Effector memory CD8-positive, alpha-beta T cell (primary cell): ENCODE measurements around the gene FBXO9.

Experiments used
- ATAC-seq: fragments of 150-1000 bp; cut with Tn5 transposase; replicated peaks from 2 replicates; pipeline ENCODE4 v1.10.0; 2021; ENCODE audit warnings: mild to moderate bottlenecking, moderate library complexity
- DNase-seq, 3 experiments: peaks; one replicate each; pipeline ENCODE4 v3.0.0; 2021
- H3K27ac Mint-ChIP-seq, 2 donors: one replicate each; pipeline ENCODE4 v1.8.0; 2022; ENCODE audit warnings: mild to moderate bottlenecking in 2 of 2, mixed read lengths in 2 of 2, moderate library complexity in 2 of 2
- H3K27me3 Mint-ChIP-seq, 2 donors: one replicate each; pipeline ENCODE4 v1.8.0; 2022; ENCODE audit warnings: mixed read lengths in 2 of 2
- H3K36me3 Mint-ChIP-seq: one replicate; pipeline ENCODE4 v1.8.0; 2022; ENCODE audit warnings: mild to moderate bottlenecking, moderate library complexity, mixed read lengths; ENCODE audit not compliant: insufficient read depth
- H3K4me1 Mint-ChIP-seq, 2 donors: one replicate each; pipeline ENCODE4 v1.8.0; 2022; ENCODE audit warnings: low read depth in 2 of 2, mixed read lengths in 2 of 2
- H3K4me3 Mint-ChIP-seq, 2 donors: one replicate each; pipeline ENCODE4 v1.8.0; 2022; ENCODE audit warnings: mild to moderate bottlenecking in 2 of 2, mixed read lengths in 2 of 2, moderate library complexity in 2 of 2
- H3K9me3 Mint-ChIP-seq, 2 donors: one replicate each; pipeline ENCODE4 v1.8.0; 2022; ENCODE audit warnings: mixed read lengths in 2 of 2

Gene FBXO9

DNA sequence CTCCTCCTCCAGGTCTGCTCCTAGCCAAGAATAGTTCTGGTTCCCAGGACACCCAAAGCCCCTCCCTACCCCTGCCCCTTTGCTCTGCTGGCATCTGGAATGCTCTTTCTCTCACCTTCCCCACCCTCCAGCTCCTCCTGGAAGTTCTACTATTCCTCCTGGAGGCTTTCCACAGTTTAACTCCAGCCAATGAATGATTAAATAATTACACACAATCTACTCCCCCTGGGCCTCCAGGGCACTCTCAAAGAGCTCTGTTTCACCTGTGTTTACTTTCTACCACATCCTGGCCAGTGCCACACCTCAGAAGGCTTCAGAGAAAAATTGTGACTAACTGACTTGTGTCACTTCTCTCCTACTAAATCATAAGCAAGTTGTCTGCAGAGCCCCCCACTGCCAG lies 47.2 kb downstream of the FBXO9 start:
- no peak for ATAC-seq
- Mint-ChIP-seq H3K9me3 (no peaks in the 10 kb centered on the region), H3K4me1 (peaks cover 0 to 8% of the 10 kb centered on the region in 2 donors), H3K36me3 (no peaks in the 10 kb centered on the region), H3K4me3 (no peak overlapping the region), H3K27me3 (peaks cover 0 to 10% of the 10 kb centered on the region in 2 donors), H3K27ac (peak overlapping the region in 1 of 2 donors; percentile 39)
- DNase-seq, result no peak

DNA sequence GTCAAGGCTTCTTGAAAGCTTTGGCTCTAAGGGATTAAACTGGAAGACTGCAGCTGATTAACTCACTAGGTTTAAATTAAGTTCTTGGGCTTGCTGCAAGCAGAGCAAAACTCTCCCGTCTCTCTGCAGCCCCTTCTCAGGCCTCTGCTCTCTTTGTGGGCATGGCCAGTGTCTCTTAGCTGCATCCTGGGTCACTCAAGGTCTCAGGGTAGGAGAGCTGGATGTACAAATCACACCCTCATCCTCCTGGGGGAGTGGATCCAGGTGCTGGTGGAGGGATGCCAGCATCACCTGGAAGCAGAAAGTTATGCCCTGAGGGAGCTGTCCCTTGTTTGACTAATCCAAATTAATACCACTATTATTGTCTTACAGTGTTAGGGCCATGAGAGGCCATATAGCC lies 47.7 kb downstream of the FBXO9 start:
- ATAC-seq, result no peak
- H3K9me3 Mint-ChIP-seq, result no peaks in the 10 kb centered on the region
- DNase-seq, result no peak
- peak overlapping the region in 1 of 2 donors; percentile 39 for H3K27ac Mint-ChIP-seq
- no peaks in the 10 kb centered on the region for H3K36me3 Mint-ChIP-seq
- H3K4me3 Mint-ChIP-seq, result no peak overlapping the region
- H3K27me3 Mint-ChIP-seq, result peaks cover 0 to 10% of the 10 kb centered on the region in 2 donors
- peaks cover 0 to 8% of the 10 kb centered on the region in 2 donors for H3K4me1 Mint-ChIP-seq

DNA sequence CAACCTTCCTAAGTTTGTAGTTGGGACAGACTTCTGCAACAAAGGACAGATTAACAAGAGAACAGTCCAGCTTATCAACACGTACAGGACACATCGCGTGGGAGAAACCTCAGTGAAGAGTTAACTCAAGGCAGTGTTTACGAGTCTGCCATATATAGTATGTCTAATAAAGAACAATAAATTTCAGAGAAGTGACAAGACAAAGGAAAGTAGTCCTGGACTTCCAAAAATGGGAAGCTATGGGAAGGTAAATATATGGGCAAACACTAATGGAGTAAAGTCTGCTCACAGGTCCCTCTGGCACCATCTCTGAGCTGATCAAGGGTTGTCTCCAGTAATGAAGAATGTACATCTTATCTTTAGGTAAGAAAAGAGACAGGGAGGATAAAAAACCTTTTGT lies 48.5 kb downstream of the FBXO9 start:
- no peak overlapping the region for H3K27ac Mint-ChIP-seq
- peaks cover 0 to 8% of the 10 kb centered on the region in 2 donors for H3K4me1 Mint-ChIP-seq
- H3K9me3 Mint-ChIP-seq, result no peaks in the 10 kb centered on the region
- no peaks in the 10 kb centered on the region for H3K36me3 Mint-ChIP-seq
- ATAC-seq, result no peak
- H3K27me3 Mint-ChIP-seq, result peaks cover 0 to 10% of the 10 kb centered on the region in 2 donors
- no peak overlapping the region for H3K4me3 Mint-ChIP-seq
- no peak for DNase-seq

DNA sequence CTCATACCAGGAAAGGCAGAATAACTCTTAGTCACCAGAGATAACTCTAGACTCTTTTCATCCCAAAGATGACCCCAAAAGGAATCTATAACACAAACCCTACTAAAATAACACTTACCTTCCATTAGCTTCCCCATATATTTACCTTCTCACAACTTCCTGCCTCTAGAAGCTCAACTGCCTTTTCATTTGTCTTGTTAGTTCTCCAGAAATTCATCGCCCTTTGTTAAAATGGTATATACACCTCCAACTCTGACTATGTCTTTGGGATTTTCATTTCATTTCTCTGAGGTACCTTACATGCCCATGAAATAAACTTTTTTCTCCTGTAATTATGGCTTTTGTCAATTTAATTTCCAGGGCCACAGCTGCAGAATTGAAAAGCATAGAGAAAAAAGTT lies 49.9 kb downstream of the FBXO9 start:
- Mint-ChIP-seq H3K9me3 (no peaks in the 10 kb centered on the region), H3K36me3 (no peaks in the 10 kb centered on the region), H3K27me3 (peaks cover 5 to 19% of the 10 kb centered on the region in 2 donors), H3K4me3 (no peak overlapping the region), H3K4me1 (peaks cover 0 to 8% of the 10 kb centered on the region in 2 donors), H3K27ac (no peak overlapping the region)
- DNase-seq, result no peak
- ATAC-seq, result no peak

DNA sequence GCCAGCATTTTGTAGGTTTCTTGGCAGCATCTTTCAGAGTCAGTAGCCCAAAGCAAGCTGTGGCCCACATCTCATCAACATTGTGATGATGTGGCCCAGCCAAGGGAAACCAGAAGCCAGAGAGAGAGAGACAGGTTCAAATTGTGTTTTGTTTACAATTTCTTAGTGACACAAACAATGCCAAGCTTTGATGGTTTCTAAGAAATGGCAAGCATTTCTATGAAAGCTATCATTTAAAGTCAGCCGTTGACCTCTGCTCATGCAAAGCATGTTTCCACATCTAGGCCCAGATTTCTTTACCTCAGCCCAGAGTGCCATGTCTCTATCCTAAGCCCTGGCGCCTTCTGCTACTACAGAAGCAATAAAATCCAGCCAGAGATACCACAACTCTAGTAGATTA lies 50.5 kb downstream of the FBXO9 start:
- Mint-ChIP-seq H3K4me3 (no peak overlapping the region), H3K27ac (no peak overlapping the region), H3K4me1 (peaks cover 0 to 8% of the 10 kb centered on the region in 2 donors), H3K27me3 (peaks cover 10 to 23% of the 10 kb centered on the region in 2 donors), H3K9me3 (no peaks in the 10 kb centered on the region), H3K36me3 (no peaks in the 10 kb centered on the region)
- ATAC-seq (no peak), DNase-seq (no peak)

DNA sequence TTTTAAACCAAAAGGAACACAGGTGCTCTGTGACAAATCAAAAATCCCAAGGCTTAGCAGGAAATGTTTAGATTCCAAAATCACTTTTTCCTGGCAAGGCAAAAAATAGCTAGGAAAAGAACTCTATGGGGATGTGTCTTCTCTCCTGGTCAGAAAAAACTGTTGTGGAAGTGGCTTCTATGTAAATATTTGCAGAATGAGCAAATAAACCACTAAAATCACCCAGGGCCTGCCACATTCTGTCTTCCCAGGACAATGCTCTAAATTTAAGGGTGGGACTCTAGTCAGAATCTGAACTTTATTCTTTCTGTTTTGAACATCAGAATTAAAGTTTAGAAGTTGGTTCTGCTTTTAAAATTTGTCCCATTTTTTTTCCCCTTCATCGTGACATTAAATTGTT lies 54.1 kb downstream of the FBXO9 start:
- DNase-seq (no peak), ATAC-seq (no peak)
- Mint-ChIP-seq H3K9me3 (no peaks in the 10 kb centered on the region), H3K4me3 (no peak overlapping the region), H3K4me1 (no peaks in the 10 kb centered on the region), H3K27me3 (peaks cover 18 to 30% of the 10 kb centered on the region in 2 donors), H3K36me3 (no peaks in the 10 kb centered on the region), H3K27ac (no peak overlapping the region)

DNA sequence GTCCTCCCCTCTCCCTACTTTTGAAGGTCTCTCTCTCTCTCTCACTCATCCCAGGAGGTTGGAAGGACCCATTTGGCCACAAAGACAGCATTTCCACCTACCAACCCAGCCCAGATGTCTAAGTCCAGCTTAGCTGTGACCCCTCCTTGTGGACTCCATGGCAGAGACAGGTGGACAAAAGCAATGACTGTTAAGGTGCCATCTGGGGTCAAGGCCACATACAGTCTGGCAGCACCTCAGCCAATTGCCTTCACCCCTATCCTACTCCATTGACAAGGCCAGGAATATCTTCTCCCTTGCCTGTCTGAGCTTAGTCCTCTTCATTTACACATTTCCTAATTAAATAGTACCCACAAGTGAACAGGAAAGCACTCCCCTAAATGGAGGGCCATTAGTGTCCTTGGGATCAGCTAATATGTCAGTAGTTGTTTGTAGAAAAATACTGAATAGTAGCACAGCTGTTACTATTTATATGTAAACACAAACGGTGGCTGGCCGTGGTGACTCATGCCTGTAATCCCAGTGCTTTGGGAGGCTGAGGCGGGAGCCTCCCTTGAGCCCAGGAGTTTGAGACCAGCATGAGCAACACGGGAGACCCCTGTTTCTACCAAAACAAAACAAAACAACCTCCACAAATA lies 54.7 kb downstream of the FBXO9 start:
- Mint-ChIP-seq H3K9me3 (no peaks in the 10 kb centered on the region), H3K27ac (no peak overlapping the region), H3K4me1 (no peaks in the 10 kb centered on the region), H3K36me3 (no peaks in the 10 kb centered on the region), H3K27me3 (peaks cover 18 to 35% of the 10 kb centered on the region in 2 donors), H3K4me3 (no peak overlapping the region)
- DNase-seq (no peak), ATAC-seq (no peak)

DNA sequence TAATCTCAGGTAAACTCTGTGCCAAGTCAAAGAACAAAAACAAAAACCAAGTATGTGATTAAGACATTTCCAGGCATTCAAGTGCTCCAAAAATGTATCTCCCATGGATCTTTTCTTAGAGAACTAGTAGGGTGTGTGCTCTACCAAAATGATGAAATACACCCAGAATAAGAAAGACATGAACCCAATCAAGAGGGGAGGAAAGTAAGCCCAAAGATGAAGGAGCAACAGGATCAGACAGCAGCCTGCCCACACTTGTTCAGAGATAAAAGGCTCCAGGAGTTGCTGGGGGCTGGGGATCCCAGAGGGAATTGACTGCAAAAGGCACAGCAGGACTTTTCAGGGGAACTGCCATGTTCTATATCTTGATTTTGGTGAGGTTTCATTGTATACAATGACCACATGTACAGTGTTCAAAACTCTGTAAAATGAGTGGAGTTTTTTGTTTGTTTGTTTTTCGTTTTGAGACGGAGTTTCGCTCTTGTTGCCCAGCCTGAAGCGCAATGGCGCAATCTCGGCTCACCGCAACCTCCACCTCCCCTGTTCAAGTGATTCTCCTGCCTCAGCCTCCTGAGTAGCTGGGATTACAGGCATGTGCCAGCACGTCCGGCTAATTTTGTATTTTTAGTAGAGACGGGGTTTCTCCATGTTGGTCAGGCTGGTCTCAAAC lies 59.1 kb downstream of the FBXO9 start:
- H3K9me3 Mint-ChIP-seq, result no peaks in the 10 kb centered on the region
- no peak for ATAC-seq

DNA sequence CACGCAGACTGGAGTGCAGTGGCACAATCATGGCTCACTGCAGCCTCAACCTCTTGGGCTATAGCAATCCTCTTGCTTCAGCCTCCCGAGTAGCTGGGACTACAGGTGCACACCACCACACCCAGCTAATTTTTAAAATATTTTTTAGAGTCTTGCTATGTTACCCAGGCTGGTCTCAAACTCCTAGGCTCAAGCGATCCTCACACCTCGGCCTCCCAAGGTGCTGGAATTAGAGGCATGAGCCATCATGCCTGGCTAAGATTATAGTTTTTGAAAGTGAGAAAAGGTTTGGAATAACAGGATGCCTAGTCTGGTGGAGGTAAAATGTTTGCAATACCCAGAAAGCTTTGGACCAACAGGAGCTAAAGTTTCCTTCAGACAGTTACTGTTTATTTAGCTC lies 60.1 kb downstream of the FBXO9 start:
- DNase-seq, result no peak
- Mint-ChIP-seq H3K9me3 (no peaks in the 10 kb centered on the region), H3K36me3 (no peaks in the 10 kb centered on the region), H3K27me3 (peaks cover 29 to 50% of the 10 kb centered on the region in 2 donors), H3K27ac (no peak overlapping the region), H3K4me1 (no peaks in the 10 kb centered on the region), H3K4me3 (no peak overlapping the region)
- no peak for ATAC-seq

More for the DNA sequence above, 59.1 kb downstream of the FBXO9 start:
- H3K4me3 Mint-ChIP-seq, result no peak overlapping the region
- H3K36me3 Mint-ChIP-seq, result no peaks in the 10 kb centered on the region
- H3K27me3 Mint-ChIP-seq, result peaks cover 34 to 59% of the 10 kb centered on the region in 2 donors
- no peak for DNase-seq
- no peaks in the 10 kb centered on the region for H3K4me1 Mint-ChIP-seq
- H3K27ac Mint-ChIP-seq, result no peak overlapping the region

DNA sequence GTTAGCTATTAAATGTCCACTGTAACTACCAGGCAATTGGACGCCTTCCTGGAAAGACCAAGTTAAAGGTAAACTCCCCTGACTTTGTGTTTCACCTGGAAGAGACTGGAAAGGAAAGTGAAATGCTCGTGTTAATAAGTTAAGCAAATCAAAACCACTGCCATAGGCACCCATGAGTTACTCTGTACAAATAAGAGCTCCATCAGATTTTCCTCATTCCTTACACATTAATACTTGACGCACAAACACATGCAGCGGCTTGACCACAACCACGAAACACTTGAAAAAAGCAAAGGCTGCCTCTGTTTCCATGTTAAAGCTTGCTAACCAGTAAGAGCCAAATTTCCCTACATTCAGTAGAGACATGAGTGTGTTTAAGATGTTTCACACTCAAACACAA lies 63.6 kb downstream of the FBXO9 start:
- Mint-ChIP-seq H3K27ac (no peak overlapping the region), H3K4me3 (no peak overlapping the region), H3K36me3 (no peaks in the 10 kb centered on the region), H3K9me3 (no peaks in the 10 kb centered on the region), H3K27me3 (peaks cover 22 to 57% of the 10 kb centered on the region in 2 donors), H3K4me1 (no peaks in the 10 kb centered on the region)
- DNase-seq, result no peak
- no peak for ATAC-seq

DNA sequence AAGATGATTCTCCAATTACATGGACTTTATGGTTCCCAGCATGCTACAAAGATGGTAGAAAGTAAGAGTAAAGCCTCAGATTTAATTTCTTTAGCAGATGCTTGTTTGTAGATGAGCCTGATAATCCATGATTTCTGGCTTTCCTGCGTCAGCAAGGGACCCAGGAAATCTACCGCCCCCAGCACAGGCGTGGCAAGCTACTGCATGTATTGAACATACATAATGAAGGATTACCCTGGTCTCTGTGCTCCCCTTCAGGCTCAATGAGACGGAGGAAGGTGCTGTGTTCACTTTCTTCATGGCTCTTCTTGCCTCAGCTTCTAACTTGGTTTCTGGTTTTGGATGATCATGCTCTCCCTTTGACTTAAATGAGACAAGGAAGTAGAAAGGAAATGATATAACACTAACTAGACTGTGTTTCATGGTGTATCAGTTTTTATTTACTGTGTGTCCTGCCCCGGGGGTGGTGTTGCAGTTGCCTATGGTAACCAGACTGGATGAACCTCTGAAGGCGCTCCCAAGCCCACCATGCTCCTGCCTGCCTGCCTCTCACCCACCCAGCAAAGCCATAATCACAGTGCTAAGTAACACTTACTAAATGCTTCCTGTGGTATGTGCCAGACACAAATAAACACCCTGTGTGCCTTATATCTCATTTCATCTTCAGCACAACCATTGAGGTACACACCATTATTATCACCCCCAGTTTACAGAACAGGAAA lies 65.5 kb downstream of the FBXO9 start:
- Mint-ChIP-seq H3K36me3 (no peaks in the 10 kb centered on the region), H3K9me3 (no peaks in the 10 kb centered on the region), H3K27ac (peak overlapping the region in 1 of 2 donors; percentile 68), H3K4me1 (no peaks in the 10 kb centered on the region), H3K4me3 (no peak overlapping the region), H3K27me3 (peaks cover 22 to 58% of the 10 kb centered on the region in 2 donors)
- ATAC-seq (no peak), DNase-seq (no peak)

DNA sequence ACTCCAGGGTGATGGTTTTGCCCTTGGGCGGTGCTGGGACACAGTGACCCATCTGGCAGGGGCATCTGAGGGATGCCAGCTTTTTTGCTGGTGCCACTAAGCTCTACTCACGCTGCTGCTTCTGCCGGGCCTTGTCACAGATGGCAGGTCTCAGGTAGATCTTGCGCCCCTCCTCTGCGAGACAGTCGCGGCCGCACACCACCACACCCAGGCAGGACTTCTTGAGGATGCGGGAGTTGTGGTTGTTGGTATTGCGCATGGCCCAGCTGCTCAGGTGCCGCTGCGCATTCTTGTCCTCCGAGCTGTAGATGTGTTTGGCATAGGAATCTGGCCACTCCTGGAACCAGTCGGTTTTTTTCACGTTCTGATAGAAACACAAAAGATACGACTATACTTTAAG lies 68.8 kb downstream of the FBXO9 start:
- Mint-ChIP-seq H3K4me1 (no peaks in the 10 kb centered on the region), H3K27me3 (peaks cover 20 to 56% of the 10 kb centered on the region in 2 donors), H3K27ac (no peak overlapping the region), H3K36me3 (no peaks in the 10 kb centered on the region), H3K4me3 (no peak overlapping the region), H3K9me3 (no peaks in the 10 kb centered on the region)
- DNase-seq (no peak), ATAC-seq (no peak)

DNA sequence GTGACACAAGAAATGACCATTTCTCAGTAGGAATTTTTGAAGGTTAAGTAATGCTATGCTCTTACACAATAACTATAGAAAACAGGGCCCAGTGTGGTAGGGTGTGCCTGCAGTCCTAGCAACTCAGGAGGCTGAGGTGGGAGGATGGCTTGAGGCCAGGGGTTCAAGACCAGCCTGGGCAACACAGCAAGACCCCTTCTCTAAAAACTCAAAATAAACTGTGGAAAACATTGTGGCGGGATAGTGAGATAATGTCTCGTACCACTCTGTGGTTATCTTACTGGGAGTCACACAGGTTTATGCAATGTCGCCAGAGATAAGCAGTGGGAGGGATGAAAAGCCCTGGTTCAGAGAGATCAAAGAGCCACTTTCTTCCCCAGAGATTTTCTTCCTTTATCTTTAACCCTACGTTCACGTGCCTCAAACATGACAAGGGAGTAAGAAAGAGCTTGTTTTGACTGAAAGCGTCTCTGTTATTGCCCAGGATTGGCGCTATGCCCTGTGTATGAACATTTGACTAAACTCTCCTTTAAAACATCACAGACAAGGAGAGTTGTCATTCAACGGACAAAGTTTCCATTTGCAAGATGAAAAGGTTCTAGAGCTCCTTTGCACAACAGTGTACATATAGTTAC lies 69.5 kb downstream of the FBXO9 start:
- peaks cover 20 to 56% of the 10 kb centered on the region in 2 donors for H3K27me3 Mint-ChIP-seq
- no peak for ATAC-seq
- no peak overlapping the region for H3K4me3 Mint-ChIP-seq
- H3K27ac Mint-ChIP-seq, result no peak overlapping the region
- H3K9me3 Mint-ChIP-seq, result no peaks in the 10 kb centered on the region
- H3K36me3 Mint-ChIP-seq, result no peaks in the 10 kb centered on the region
- no peak for DNase-seq
- no peaks in the 10 kb centered on the region for H3K4me1 Mint-ChIP-seq
